ENCODE results near the gene GRK3.
"Not testable (repeated sequence)": the region's sequence is repeated elsewhere in the genome, so short reads cannot be mapped to it uniquely, and the experiment has no call there.

Gene GRK3

GRCh38 chr22:25704701-25705100, 140.2 kb downstream of the GRK3 start:
- no peak for DNase-seq

- no peak for DNase-seq
These were observed 141.7 kb downstream of the GRK3 start for GRCh38 chr22:25706197-25706596.

- not testable (repeated sequence) for DNase-seq
These were observed 144.0 kb downstream of the GRK3 start for GRCh38 chr22:25708430-25708829.

- no peak for DNase-seq
These were observed 145.3 kb downstream of the GRK3 start for GRCh38 chr22:25709758-25710157.

- no peak for DNase-seq
These were observed 146.0 kb downstream of the GRK3 start for GRCh38 chr22:25710501-25710900.

- no peak for DNase-seq
These were observed 147.0 kb downstream of the GRK3 start for GRCh38 chr22:25711491-25711890.

- no peak for DNase-seq
These were observed 148.4 kb downstream of the GRK3 start for GRCh38 chr22:25712661-25713400.

GRCh38 chr22:25714070-25714469, 149.6 kb downstream of the GRK3 start:
- no peak for DNase-seq

- DNase-seq: no peak
These were observed 150.3 kb downstream of the GRK3 start for GRCh38 chr22:25714739-25715138.

- DNase-seq: no peak
These were observed 152.2 kb downstream of the GRK3 start for GRCh38 chr22:25716637-25717036.

- no peak for DNase-seq
These were observed 153.8 kb downstream of the GRK3 start for GRCh38 chr22:25718135-25718840.

GRCh38 chr22:25722223-25722622, 157.7 kb downstream of the GRK3 start:
- no peak for DNase-seq

- no peak for DNase-seq
These were observed 158.2 kb downstream of the GRK3 start for GRCh38 chr22:25722626-25723025.

GRCh38 chr22:25726241-25726640, 161.8 kb downstream of the GRK3 start:
- no peak for DNase-seq

- DNase-seq: no peak
These were observed 163.6 kb downstream of the GRK3 start for GRCh38 chr22:25728071-25728470.

- DNase-seq: no peak
These were observed 164.8 kb downstream of the GRK3 start for GRCh38 chr22:25729016-25729995.

- no peak for DNase-seq
These were observed 171.2 kb downstream of the GRK3 start for GRCh38 chr22:25735650-25736049.

- DNase-seq: no peak
These were observed 172.0 kb downstream of the GRK3 start for GRCh38 chr22:25736378-25737011.

GRCh38 chr22:25739659-25740344, 175.3 kb downstream of the GRK3 start:
- no peak for DNase-seq

GRCh38 chr22:25741692-25742626, 177.5 kb downstream of the GRK3 start, which contains the start of gene MYO18B:
Gene MYO18B, plus strand, starts transcription at chr22:25742188. Its CDS starts 18,905 bp downstream, at chr22:25761093.
- DNase-seq: no peak
